Stomach smooth muscle (tissue), 2 donors: Measurements from ENCODE around the gene MSI2.

Experiments used
- H3K27ac ChIP-seq: one replicate; pipeline ENCODE4 v1.7.0; 2013; ENCODE audit warnings: mild to moderate bottlenecking, low read length, inconsistent platforms
- H3K27me3 ChIP-seq, 2 donors: one replicate each; pipeline ENCODE4 v1.7.0; 2013; ENCODE audit warnings: low read length in 2 of 2; ENCODE audit not compliant: insufficient read depth in 2 of 2, control insufficient read depth in 1 of 2
- H3K36me3 ChIP-seq, 2 donors: one replicate each; pipeline ENCODE4 v1.7.0; 2013; ENCODE audit warnings: low read length in 2 of 2; ENCODE audit not compliant: control insufficient read depth in 2 of 2, insufficient read depth in 2 of 2
- H3K4me1 ChIP-seq: one replicate; pipeline ENCODE4 v1.7.0; 2013; ENCODE audit warnings: low read length; ENCODE audit not compliant: control insufficient read depth, insufficient read depth
- H3K4me3 ChIP-seq, 2 donors: one replicate each; pipeline ENCODE4 v1.7.0; 2013; ENCODE audit warnings: low read length in 2 of 2
- H3K9ac ChIP-seq, 2 donors: one replicate each; pipeline ENCODE4 v1.7.0; 2013; ENCODE audit warnings: low read length in 2 of 2, mild to moderate bottlenecking in 1 of 2
- H3K9me3 ChIP-seq, 2 donors: one replicate each; pipeline ENCODE4 v1.7.0; 2013; ENCODE audit warnings: low read length in 2 of 2; ENCODE audit not compliant: control insufficient read depth in 2 of 2
- donor health status: healthy.
- donor health status: Pancreatic carcinoma.

The MSI2 gene

GRCh38 chr17:57448759-57449283, 192.5 kb downstream of the MSI2 start:
- Histone ChIP-seq H3K27me3 (no peaks in the 10 kb centered on the region), H3K36me3 (peaks cover 0 to 2% of the 10 kb centered on the region in 2 donors), H3K4me1 (no peaks in the 10 kb centered on the region), H3K4me3 (no peak overlapping the region), H3K27ac (no peak overlapping the region), H3K9me3 (no peaks in the 10 kb centered on the region), H3K9ac (no peak overlapping the region)

- Histone ChIP-seq H3K4me3 (no peak overlapping the region), H3K9ac (no peak overlapping the region), H3K27ac (no peak overlapping the region), H3K27me3 (no peaks in the 10 kb centered on the region), H3K36me3 (peaks cover 0 to 2% of the 10 kb centered on the region in 2 donors), H3K9me3 (no peaks in the 10 kb centered on the region), H3K4me1 (no peaks in the 10 kb centered on the region)
Observed at GRCh38 chr17:57451191-57451590, 194.9 kb downstream of the MSI2 start.

- Histone ChIP-seq H3K9me3 (no peaks in the 10 kb centered on the region), H3K36me3 (peaks cover 0 to 3% of the 10 kb centered on the region in 2 donors), H3K4me3 (no peak overlapping the region), H3K27me3 (no peaks in the 10 kb centered on the region), H3K9ac (no peak overlapping the region), H3K4me1 (no peaks in the 10 kb centered on the region), H3K27ac (no peak overlapping the region)
Observed at GRCh38 chr17:57451643-57452042, 195.3 kb downstream of the MSI2 start.

- no peak overlapping the region for H3K9ac ChIP-seq
- no peaks in the 10 kb centered on the region for H3K4me1 ChIP-seq
- H3K27me3 ChIP-seq, result no peaks in the 10 kb centered on the region
- no peak overlapping the region for H3K27ac ChIP-seq
- no peaks in the 10 kb centered on the region for H3K9me3 ChIP-seq
- H3K4me3 ChIP-seq, result no peak overlapping the region
- peaks cover 0 to 3% of the 10 kb centered on the region in 2 donors for H3K36me3 ChIP-seq
Observed at GRCh38 chr17:57453841-57454425, 197.6 kb downstream of the MSI2 start.

- H3K27me3 ChIP-seq, result no peaks in the 10 kb centered on the region
- H3K4me3 ChIP-seq, result no peak overlapping the region
- no peaks in the 10 kb centered on the region for H3K9me3 ChIP-seq
- H3K4me1 ChIP-seq, result no peaks in the 10 kb centered on the region
- no peak overlapping the region for H3K9ac ChIP-seq
- H3K36me3 ChIP-seq, result peaks cover 0 to 3% of the 10 kb centered on the region in 2 donors
- no peak overlapping the region for H3K27ac ChIP-seq
Observed at GRCh38 chr17:57454729-57455062, 198.4 kb downstream of the MSI2 start.

GRCh38 chr17:57455063-57455914, 199.0 kb downstream of the MSI2 start:
- no peak overlapping the region for H3K4me3 ChIP-seq
- no peaks in the 10 kb centered on the region for H3K9me3 ChIP-seq
- H3K27me3 ChIP-seq, result no peaks in the 10 kb centered on the region
- no peaks in the 10 kb centered on the region for H3K4me1 ChIP-seq
- no peak overlapping the region for H3K9ac ChIP-seq
- peaks cover 0 to 3% of the 10 kb centered on the region in 2 donors for H3K36me3 ChIP-seq
- no peak overlapping the region for H3K27ac ChIP-seq

- H3K9ac ChIP-seq, result no peak overlapping the region
- no peak overlapping the region for H3K27ac ChIP-seq
- H3K27me3 ChIP-seq, result no peaks in the 10 kb centered on the region
- peaks cover 0 to 2% of the 10 kb centered on the region in 2 donors for H3K36me3 ChIP-seq
- H3K9me3 ChIP-seq, result no peaks in the 10 kb centered on the region
- H3K4me3 ChIP-seq, result no peak overlapping the region
- H3K4me1 ChIP-seq, result no peaks in the 10 kb centered on the region
Observed at GRCh38 chr17:57456622-57457021, 200.3 kb downstream of the MSI2 start.

- no peak overlapping the region for H3K9ac ChIP-seq
- H3K27me3 ChIP-seq, result no peaks in the 10 kb centered on the region
- peaks cover 0 to 2% of the 10 kb centered on the region in 2 donors for H3K36me3 ChIP-seq
- no peak overlapping the region for H3K4me3 ChIP-seq
- H3K9me3 ChIP-seq, result no peaks in the 10 kb centered on the region
- H3K4me1 ChIP-seq, result no peaks in the 10 kb centered on the region
- H3K27ac ChIP-seq, result no peak overlapping the region
Observed at GRCh38 chr17:57457188-57457587, 200.9 kb downstream of the MSI2 start.

GRCh38 chr17:57458718-57459285, 202.5 kb downstream of the MSI2 start:
- no peaks in the 10 kb centered on the region for H3K9me3 ChIP-seq
- no peak overlapping the region for H3K27ac ChIP-seq
- no peak overlapping the region for H3K4me3 ChIP-seq
- no peaks in the 10 kb centered on the region for H3K4me1 ChIP-seq
- no peaks in the 10 kb centered on the region for H3K27me3 ChIP-seq
- no peak overlapping the region for H3K9ac ChIP-seq
- peaks cover 0 to 2% of the 10 kb centered on the region in 2 donors for H3K36me3 ChIP-seq

GRCh38 chr17:57459286-57459915, 203.1 kb downstream of the MSI2 start:
- Histone ChIP-seq H3K36me3 (peaks cover 0 to 2% of the 10 kb centered on the region in 2 donors), H3K4me3 (no peak overlapping the region), H3K9ac (no peak overlapping the region), H3K27me3 (no peaks in the 10 kb centered on the region), H3K4me1 (no peaks in the 10 kb centered on the region), H3K9me3 (no peaks in the 10 kb centered on the region), H3K27ac (no peak overlapping the region)
